ENCODE results near the gene SLC45A1.
"Not testable (repeated sequence)": the region's sequence is repeated elsewhere in the genome, so short reads cannot be mapped to it uniquely, and the experiment has no call there.

SLC45A1 gene

DNA sequence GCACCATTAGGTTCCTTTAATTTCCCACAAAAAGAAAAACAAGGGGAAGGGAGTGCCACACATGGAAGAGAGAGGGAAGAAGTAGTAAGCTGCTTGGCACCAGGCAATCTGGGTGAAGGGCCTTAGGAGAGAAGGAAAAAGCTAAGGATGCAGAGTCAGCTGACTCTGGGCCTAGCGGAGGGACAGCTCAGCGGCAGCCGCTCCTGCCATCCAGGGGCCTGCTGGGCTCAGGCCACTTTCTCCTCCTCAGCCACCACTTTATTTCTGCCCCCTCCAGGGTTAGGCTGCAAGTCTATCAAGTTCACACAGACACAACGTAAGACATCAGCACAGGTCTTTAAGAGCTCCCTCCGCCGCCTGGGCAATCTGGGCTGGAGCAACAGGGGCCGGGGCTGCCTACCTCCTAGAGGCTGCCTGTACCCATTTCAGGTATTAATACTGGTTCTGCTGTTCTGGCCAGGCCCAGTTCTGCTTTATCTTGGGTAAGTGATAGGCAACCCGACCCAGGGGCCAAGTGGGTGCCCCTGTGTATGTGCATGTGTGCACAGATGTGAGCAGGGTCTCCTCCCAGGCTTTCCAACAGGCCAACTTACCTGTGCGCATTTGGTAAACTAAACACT is 53.6 kb downstream of the SLC45A1 start:
- DNase-seq: no peak

DNA sequence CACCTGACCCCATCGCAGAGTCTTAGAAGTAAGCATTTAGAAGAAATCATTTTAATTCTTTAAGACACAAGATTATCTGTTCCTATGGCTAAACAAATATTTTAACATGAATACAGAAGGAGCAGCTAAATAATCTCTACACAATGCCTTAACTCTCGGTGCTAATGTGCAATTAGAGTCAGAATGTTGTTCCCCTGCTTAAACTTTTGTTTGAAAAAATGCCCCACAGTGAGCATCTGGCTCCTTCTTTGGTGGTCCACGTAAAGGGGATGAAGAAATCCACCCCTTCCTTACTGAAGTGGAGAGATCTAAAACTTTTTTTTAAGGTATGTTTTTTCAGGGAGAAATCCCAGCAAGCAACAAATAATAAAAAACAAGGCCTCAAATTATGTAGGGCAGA is 55.2 kb downstream of the SLC45A1 start:
- DNase-seq: no peak

DNA sequence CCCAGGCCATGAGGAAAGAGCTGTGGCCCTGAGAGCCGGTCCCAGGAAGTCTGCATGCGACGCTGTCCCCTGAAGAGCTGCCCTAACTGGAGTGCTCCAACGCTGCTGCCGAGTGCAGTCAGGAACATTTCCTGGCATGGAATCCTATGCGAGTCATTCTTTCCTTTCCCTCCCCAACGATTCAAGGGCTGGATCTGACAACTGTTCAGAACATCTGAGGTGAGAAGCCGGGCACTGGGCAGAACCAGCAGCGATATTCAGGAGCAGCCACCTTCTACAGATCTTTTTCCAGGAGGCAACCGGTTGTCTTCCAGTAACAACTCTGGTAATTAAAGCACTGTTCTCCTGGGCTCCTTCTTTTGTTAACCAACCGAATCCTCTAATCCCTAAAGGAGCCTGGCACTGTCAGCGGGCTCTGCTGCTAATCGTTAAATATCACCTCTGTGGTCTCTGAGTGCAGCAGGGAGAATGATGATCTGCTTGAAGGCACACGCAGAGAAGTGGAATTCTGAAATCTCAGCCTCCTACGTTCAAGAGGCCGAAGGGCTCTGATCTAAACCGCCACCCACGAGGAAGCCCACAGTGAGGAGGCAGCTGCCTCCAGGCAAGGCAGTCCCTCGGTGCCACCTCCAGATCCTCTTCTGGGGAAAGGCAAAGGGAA is 55.8 kb downstream of the SLC45A1 start:
- DNase-seq: no peak

DNA sequence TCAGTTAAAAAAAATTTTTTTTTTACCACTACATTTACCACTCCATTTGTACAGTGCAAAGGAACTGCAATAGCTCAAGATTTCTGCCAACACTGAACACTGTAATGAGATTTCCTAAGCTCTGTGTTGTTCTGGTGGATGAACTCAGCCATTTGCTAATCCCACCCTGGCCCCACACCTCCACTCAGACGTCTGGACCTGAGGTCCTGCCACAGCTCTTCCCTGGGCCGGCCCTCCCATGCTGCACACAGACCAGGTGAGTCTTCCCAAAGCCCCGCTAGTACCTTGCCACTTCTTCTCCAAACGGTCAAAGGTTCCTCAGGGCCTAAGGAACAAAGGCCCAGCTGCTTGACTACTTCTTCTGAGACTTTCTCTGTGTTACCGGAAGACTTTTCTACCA is 56.4 kb downstream of the SLC45A1 start:
- no peak for DNase-seq

DNA sequence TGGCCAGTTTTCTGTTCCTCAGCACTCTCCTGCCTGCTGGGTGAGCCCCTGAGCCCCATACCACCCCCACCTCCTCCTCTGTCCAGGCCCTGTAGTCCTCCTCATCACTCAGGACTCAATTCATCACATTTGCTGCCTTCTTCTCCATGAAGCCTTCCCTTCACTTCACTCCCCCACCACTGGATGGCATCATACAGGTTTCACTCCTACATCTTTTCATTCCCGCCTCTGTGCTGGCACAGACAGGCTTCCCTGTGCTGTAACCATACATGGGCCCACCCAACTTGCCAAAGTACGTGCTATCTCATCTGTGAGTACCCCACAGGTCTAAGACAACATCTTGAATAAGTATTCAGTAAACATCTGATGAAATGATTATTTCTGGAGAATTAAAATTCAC is 56.9 kb downstream of the SLC45A1 start:
- peak; percentile 65 for DNase-seq

DNA sequence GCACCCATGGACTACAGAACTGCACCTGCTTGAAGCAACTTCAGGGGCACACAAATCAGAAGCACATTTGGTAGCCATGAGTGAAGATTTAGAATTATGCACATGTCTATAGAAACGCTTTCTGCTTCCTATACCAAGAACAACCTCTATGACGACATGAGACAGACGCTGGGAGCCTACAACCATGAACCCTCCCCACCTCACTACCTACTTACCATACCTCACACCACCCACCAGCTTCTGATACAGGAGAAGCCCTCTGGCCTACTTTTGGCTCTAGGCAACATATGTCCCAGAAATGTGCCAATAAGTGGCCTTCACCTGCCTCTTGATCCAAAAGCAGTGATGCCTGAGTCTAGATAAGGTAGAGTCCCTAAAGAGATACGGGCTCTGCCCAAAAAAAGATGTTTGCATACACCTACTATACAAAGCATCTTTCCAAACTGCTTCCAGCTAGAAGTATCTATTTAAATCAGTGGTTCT is 58.5 kb downstream of the SLC45A1 start:
- DNase-seq: no peak

DNA sequence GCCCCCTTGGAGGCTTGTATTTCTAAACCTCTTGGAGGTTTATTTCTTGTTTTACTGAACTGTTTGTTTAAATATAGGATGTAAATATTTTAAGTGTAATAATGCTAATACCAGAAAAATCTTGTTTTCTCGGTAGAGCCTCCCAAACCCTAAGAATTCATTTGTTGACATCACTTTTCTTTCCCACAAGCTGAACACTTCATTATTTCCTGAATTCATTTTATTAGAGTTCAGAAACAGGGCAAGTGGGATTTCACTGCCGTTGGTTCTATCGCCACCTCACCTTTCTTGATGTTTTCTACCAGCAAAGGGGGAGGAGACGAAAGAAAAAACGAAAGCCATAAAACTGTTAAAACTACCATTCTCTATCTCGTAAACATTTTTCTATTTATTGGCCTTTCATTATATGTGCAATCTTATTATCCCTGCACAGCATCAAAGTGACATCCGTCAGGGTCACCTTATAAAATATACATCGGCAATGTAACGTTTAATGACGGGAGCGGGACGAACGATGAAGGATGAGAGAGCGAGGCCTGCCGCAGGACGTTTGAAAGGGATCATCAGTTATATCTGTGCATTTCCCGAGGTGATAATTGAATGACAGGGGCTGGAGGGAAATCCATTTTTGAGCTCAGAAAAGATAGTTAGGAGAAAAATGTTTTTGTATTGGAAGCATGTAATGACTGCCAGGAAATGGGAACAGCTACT is 59.5 kb downstream of the SLC45A1 start:
- no peak for DNase-seq

DNA sequence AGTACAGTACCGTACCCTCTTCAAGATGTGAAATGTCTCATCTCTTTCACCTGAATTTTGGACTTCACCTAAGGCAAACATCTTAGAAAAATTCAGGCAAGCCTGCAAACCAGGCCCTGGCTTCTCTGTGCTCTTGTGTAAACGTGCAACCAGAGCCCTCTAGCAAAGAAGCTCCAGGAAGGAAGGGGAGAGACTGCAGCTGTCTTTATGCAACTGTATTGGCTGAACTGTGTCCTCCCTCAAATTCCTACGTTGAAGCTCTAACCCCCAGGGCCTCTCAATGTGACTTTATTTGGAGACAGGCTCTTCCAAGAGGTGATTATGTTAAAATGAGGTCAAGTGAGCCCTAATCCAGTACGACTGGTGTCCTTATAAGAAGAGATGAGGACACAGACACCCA is 60.3 kb downstream of the SLC45A1 start:
- no peak for DNase-seq

DNA sequence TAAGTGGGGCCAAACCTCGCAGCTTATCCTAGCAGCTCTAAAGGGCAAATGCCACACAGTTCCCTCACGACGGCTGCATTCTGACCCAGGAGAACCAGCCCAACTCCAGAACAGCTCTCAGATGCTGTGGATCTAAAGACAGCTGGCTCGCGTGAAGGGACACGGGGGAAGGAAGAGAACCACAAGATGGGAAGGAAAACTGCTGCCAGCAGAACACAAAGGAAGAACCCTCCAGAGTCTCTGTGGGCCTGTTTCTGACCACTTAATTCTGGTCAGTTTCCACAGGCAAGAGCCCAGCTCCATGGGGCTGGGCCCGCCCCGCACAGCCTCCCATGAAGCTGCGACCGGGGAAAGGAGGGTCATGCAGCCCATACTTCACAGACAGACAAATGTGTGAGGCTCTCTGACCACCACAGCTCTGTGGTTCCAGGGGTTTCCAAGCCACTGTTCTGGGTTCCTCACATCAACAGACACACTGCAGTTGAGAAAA is 61.1 kb downstream of the SLC45A1 start:
- no peak for DNase-seq

DNA sequence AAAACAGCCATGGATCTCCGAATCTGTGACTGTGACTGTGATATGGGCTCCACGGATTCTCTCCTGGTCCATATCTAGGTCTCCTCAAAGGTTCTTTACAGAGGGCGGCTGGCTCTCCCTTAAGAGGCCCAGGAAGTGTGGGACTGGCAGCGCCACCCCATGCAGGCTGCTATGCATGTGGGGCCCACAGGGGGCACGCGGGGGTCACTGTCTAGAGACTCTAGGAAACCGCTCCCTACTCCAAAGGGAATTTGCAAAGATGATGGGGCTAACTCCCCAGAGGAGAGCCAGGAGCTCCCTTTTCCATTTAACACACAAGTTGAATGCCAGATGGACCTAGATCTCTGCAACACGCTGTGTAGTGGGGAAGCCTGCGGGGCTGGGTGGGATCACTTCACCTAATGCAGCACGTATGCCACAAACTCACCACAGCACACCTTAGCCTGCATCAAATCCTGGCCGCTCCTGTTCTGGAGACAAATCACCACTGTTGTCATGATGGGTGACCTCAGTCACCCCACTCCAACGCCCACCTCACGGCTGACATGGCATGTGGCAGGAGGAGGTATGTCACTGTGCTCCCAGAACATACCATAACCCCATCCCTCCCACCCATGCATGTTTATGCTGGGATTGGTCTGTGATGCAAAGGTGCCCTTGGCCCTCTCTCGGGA is 61.7 kb downstream of the SLC45A1 start:
- no peak for DNase-seq

DNA sequence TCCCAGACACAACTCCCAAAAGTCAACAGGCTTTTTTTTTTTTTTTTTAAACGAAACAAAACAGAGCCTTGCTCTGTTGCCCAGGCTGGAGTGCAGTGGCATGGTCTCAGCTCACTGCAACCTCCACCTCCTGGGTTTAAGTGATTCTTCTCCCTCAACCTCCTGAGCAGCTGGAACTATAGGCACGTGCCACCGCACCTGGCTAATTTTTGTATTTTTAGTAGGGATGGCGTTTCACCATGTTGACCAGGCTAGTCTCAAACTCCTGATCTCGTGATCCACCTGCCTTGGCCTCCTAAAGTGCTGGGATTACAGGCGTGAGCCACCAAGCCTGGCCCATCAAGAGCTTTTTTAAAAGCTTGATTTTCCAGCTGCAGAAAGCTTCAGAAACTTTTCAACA is 62.4 kb downstream of the SLC45A1 start:
- not testable (repeated sequence) for DNase-seq

DNA sequence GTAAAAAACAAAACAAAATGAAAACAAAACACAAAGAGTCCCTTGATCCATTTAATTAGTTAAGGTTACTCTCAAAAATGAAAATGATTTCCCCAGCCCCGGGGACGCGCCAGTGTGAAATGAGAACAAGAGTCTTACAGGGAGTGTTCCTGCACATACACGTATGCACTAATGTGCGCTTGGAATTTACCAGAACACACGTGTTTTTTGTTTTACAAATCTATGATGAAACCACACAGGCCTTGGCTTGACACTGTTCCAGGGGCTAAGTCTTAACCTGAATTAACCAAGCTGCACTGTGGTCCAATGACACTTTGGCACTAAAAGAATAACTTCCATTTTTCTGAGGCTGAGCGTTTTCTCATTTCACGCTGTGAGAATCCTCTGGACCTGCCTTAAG is 63.7 kb downstream of the SLC45A1 start:
- DNase-seq: no peak

DNA sequence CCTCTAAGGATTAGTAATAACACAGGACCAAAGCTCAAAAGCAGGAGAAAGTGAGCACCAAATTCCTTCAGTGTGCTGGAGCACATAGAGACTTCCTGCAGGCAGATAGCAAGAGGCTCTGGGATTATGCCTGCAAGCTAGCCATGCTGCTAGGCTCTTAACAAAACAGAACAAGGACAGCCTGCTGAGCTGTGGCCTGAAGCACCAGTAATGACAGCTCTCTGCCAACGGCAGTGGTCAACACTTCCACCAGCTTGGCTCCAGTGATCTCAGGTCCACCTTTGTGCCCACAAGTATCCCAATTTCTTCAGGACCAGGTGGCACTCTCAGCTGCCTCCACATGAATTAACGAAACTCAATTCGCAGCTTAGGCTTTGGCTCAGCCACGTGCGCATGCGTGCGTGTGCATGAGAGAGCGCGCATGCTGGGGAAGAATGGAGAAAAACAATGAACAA is 64.2 kb downstream of the SLC45A1 start:
- no peak for DNase-seq

DNA sequence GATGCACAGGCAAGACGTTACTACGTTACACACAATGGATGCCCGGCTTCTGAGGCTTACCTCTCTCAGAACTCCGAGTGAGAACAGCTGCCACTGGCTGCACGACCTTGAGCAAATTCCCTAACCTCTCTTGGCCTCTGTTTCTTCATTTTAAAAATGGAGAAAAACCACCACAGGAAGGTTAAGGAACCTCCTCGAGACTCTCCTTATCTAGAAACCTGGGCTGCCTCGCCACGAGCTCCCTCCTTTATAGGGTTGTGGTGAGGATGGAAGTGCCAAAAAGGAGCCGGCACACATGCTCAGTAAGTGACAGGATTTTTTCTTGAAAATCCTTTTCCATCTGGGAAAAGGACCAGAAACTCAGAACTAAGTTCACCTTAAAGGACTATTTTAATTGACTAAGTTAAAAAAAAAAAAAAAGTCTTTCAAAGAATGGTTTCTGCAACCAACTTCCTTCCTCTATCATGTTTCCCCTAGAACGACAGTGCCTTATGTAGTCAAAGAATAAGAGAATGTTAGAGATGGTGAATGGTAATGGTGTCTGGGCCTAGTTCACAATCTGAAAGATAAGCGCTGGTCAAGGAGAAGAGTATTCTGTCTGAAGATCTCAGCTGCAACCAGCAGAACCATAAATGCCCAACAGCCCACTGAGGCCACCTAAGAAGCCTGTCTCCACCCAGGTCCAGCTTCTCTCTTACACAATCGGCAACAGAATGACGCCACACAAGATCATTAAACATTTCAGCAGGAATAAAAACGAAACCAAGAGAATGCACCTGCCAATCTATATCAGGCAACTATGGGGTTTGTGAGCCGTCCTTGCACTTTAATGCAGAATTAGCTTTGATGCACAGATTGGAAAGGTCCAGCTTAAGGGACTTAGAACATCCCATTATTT is 64.9 kb downstream of the SLC45A1 start:
- DNase-seq: no peak

DNA sequence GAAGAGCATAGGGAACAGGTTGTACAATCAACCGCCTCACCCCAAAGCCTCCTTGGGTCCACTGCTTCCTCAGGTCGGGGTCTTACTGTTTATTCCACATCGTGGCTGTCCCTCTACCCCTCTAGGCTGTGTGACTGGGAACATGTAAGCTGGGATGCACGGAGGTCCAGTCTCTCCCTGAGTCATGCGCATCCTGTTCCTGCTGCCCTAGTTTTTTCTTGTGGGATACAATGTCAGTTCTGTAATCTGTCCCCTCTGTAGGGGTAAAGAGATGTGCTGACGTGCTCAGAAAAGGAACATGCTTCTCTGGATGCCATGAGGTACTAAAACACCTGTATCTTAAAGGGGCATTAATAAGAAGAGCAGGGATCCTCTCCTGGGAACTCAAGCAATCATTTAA is 66.2 kb downstream of the SLC45A1 start:
- no peak for DNase-seq

DNA sequence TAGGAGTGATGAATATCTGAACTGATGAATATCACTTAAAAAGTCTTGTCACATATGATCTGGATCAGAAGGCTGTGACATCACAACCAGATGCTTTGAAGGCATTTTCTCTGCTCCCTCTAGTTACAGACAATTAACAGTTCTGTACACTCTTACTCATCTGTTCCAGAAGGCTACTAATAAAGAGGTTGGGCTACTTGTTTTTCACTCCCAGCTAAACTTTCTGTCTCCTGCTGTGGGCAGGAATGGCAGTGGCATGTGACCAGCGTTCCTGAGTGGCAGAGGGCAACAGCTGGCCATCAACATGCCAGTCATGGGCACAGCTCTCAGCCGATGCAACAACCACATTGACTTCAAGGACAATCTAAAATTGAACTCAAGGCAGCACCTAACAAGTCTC is 66.7 kb downstream of the SLC45A1 start:
- DNase-seq: no peak

DNA sequence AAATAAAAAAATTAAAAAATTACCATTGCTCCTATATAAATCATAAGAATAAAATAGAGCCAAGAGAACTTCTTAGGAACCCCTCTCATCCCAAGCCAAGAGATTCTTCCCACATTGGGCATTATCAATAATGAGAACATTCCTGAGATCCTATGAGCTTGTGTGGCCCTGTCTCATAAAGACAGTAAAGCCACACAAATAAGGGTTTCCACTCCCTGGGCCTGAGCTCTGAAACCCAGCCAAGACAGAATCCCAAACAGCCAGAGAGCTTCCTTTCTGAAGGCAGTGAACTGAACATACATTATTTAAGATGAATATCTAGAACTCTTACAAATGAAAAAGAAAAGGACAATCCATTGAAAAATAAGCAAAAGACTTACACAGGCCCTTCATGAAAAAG is 68.3 kb downstream of the SLC45A1 start:
- DNase-seq: no peak

DNA sequence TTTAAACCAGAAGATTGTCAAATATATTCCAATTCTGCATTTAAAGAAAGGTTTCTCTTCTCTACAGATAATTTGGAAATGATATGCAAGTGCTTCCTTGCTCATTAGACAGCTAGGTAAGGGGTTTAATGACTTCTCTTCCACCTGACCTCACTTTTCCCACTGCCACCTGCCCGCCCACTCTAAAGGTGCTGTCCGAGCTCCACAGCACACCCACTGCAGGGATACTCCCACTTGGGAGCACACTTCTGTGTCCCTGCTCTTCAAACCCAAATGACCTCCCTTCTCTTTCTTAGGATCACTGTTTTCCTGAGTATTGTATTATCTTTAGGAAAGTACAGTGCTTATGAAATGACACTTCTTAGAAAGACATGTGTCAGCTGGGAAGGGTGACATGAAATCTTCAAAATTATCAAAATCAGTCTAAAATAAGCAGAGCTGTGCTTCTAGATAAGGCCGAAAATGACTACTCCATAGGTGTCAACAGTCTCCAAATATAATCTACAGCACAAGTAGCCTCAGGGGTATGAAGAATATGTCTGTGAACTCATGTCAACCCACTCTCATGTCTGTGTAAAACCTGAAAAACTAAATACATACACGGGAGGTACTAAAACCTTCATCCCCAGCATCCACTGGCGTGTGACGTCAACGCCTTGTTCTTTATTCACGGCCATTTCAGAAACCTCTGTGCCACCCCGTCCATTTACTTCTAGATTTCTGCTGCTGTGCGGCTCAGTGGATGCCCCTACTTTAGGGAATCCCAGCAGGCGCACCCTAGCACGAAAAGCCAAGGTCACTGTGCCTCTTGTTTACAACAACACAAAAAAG is 71.0 kb downstream of the SLC45A1 start:
- peak; percentile 58 for DNase-seq

DNA sequence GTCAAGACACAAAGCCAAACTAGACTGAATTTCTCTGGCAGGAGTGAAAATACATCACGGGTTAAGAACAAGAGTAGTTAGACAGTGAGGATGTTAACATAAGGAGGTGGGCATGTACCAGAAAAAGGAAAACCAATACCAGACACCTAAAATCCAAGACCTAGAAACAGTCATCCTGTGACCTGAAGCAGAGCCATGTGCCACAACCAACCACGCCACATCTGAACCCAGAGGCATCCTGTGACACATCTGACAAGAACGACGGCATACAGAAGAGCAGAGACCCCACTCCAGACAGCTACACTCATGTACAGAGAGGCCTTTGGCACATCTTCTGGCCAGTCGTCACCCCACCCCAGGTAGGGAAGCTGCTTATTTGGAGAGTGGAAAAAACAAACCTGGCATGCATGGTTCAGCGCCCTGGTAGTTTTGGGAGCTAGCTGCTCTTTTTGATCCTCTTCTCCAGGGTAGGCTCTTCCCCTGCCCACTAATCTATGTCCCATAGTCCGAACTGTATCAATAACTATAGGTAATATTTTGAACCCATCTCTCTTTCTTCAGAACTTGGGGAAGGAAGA is 72.1 kb downstream of the SLC45A1 start:
- no peak for DNase-seq

DNA sequence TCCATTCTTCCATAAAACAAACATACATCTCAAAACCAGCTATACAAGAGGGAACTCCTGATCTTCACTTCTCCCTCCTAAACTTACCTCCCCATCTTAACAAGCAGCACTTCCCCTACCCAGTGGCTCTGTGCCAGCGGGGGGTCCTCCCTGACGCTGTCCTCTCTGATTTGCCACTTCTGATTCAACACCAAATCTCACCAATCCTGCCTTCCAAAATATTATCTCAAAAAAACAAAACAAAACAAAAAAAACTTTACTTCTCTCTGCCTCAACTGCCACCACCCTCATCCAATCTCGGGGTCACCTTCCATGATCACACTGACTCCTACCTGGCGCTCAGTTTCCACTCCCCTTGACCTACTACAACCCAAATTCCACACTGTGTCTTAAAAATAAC is 72.8 kb downstream of the SLC45A1 start:
- DNase-seq: no peak

DNA sequence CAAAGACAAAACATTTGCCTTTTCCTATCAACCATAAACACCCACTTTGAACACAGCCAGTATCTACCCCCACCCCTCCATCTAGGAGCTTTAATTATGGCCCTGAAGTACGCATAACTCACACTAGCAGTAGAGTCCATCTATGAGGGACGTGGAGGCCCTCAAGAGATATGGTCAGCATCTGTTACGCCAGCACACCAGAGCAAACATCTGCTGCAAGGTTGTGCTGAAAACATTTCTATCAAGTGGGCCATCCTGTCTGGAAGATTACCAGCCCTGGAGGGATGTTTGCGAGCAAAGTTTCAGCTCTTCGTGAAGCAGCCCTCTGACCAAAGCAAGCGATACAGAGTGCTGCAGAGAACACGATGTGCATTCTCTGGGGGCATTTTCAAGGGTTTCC is 74.6 kb downstream of the SLC45A1 start:
- DNase-seq: no peak
